Upper lobe of left lung (tissue), 6 donors: Measurements from ENCODE around the gene OR5D14. TPM values are rescaled to one million over a fixed set of nuclear protein-coding genes. Genes with fewer than 3 reads are reported as not detected.

Experiments
- ATAC-seq, 2 donors: fragments of 200-7000 bp; cut with Tn5 transposase; one replicate each; pipeline ENCODE4 v1.9.1; 2022; ENCODE audit warnings: mild to moderate bottlenecking in 2 of 2, moderate library complexity in 2 of 2; ENCODE audit not compliant: low FRiP score in 2 of 2
- DNase-seq, 2 donors: peaks; one replicate each; pipeline ENCODE4 v3.0.0-alpha.2; 2019 to 2020
- H3K27ac ChIP-seq, 4 donors: fragments of 200-600 bp; sonication (generic); one replicate each; pipeline ENCODE4 v1.5.1; 2016 to 2019
- H3K27me3 ChIP-seq, 4 donors: fragments of 200-600 bp; sonication (generic); one replicate each; pipeline ENCODE4 v1.5.1; 2017 to 2019
- H3K36me3 ChIP-seq, 4 donors: fragments of 200-600 bp; sonication (generic); one replicate each; pipeline ENCODE4 v1.5.1; 2016 to 2019
- H3K4me1 ChIP-seq, 4 donors: fragments of 200-600 bp; sonication (generic); one replicate each; pipeline ENCODE4 v1.5.1; 2018 to 2019
- H3K4me3 ChIP-seq, 4 donors: fragments of 200-600 bp; sonication (generic); one replicate each; pipeline ENCODE4 v1.5.1; 2017 to 2019; ENCODE audit warnings: mild to moderate bottlenecking in 2 of 4, moderate library complexity in 1 of 4
- H3K9me3 ChIP-seq, 4 donors: fragments of 200-600 bp; sonication (generic); one replicate each; pipeline ENCODE4 v1.5.1; 2018 to 2019
- EP300 ChIP-seq, 4 donors: sonication (generic); formaldehyde crosslinking; IDR thresholded peaks; one replicate each; pipeline ENCODE4 v1.5.1; 2017; ENCODE audit warnings: antibody characterized with exemption in 4 of 4, control low read depth in 2 of 4
- POLR2A ChIP-seq, 4 donors: fragments of 450-650 bp; IDR thresholded peaks; one replicate each; pipeline ENCODE4 v1.5.1; 2016 to 2017; ENCODE audit warnings: antibody characterized with exemption in 4 of 4, mild to moderate bottlenecking in 2 of 4
- POLR2AphosphoS5 ChIP-seq, 2 donors: sonication (generic); formaldehyde crosslinking; IDR thresholded peaks; one replicate each; pipeline ENCODE4 v1.5.1; 2017; ENCODE audit warnings: antibody characterized with exemption in 2 of 2
- WGBS, 2 donors: methylation state at CpG; one replicate each; pipeline ENCODE4 v1.1.5; 2017 to 2018; 5-methylcytosine and 5-hydroxymethylcytosine counted together
- total RNA-seq, 6 donors: library from RNA; depleted of rRNA in 4 of 6; stranded (reverse); fragments of >200 nt in 4 of 6; gene quantifications; one replicate each; pipeline versions ENCODE4 v1.1.0 to v1.2.1, GENCODE V29; 2016 to 2021
- TF ChIP-seq, protein P1 (sequence below), 6 experiments: fragments of 450-650 bp in 4 of 6; fragments of 200-600 bp in 2 of 6; sonication (generic) in 2 of 6; IDR thresholded peaks; one replicate each; pipeline ENCODE4 v1.5.1; 2016 to 2019; ENCODE audit warnings: antibody characterized with exemption in 6 of 6
- donor health status: DM: no; HTN: no; CAD: no; lungs with moderate emphysema.
- donor health status: DM: no; HTN: yes; CAD: no; lungs with severe emphysema.

The OR5D14 gene
- total RNA-seq, result not detected

GRCh38 chr11:55795256-55795655 lies at the start of gene OR5D14:
OR5D14 (plus strand) TSS chr11:55795556; CDS start chr11:55795556, 0 bp downstream.
- ATAC-seq (no peak), DNase-seq (no peak)
- H3K9me3 ChIP-seq, result no peaks in the 10 kb centered on the region
- H3K27me3 ChIP-seq, result no peaks in the 10 kb centered on the region
- TF ChIP-seq POLR2A (IDR thresholded peaks at IDR 0.05) (no peak), EP300 (IDR thresholded peaks at IDR 0.05) (no peak), POLR2AphosphoS5 (IDR thresholded peaks at IDR 0.05) (no peak)
- TF ChIP-seq, protein P1, sequence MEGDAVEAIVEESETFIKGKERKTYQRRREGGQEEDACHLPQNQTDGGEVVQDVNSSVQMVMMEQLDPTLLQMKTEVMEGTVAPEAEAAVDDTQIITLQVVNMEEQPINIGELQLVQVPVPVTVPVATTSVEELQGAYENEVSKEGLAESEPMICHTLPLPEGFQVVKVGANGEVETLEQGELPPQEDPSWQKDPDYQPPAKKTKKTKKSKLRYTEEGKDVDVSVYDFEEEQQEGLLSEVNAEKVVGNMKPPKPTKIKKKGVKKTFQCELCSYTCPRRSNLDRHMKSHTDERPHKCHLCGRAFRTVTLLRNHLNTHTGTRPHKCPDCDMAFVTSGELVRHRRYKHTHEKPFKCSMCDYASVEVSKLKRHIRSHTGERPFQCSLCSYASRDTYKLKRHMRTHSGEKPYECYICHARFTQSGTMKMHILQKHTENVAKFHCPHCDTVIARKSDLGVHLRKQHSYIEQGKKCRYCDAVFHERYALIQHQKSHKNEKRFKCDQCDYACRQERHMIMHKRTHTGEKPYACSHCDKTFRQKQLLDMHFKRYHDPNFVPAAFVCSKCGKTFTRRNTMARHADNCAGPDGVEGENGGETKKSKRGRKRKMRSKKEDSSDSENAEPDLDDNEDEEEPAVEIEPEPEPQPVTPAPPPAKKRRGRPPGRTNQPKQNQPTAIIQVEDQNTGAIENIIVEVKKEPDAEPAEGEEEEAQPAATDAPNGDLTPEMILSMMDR (IDR thresholded peaks at IDR 0.05), result no peak
- H3K36me3 ChIP-seq, result no peaks in the 10 kb centered on the region
- no peak within 1 kb of the TSS for H3K4me3 ChIP-seq
- H3K4me1 ChIP-seq, result no peaks in the 10 kb centered on the region
- H3K27ac ChIP-seq, result no peak within 1 kb of the TSS

- no peaks in the 10 kb centered on the region for H3K9me3 ChIP-seq
- H3K36me3 ChIP-seq, result no peaks in the 10 kb centered on the region
- no peak within 1 kb of the TSS for H3K27ac ChIP-seq
- no peaks in the 10 kb centered on the region for H3K27me3 ChIP-seq
- DNase-seq (no peak), ATAC-seq (no peak)
- H3K4me1 ChIP-seq, result no peaks in the 10 kb centered on the region
- H3K4me3 ChIP-seq, result no peak within 1 kb of the TSS
- no peak for TF ChIP-seq EP300 (IDR thresholded peaks at IDR 0.05)
- no peak for TF ChIP-seq POLR2A (IDR thresholded peaks at IDR 0.05)
- TF ChIP-seq, protein P1 (IDR thresholded peaks at IDR 0.05), result no peak
- TF ChIP-seq POLR2AphosphoS5 (IDR thresholded peaks at IDR 0.05), result no peak
These were observed 22.2 kb upstream of the OR5D14 start, which contains the start of gene OR5D13 for GRCh38 chr11:55773138-55773537. OR5D13 (plus strand) TSS chr11:55773438; CDS start chr11:55773438, 0 bp downstream.

- H3K4me3 ChIP-seq, result no peak overlapping the region
- no peaks in the 10 kb centered on the region for H3K27me3 ChIP-seq
- no peak for ATAC-seq
- H3K4me1 ChIP-seq, result no peaks in the 10 kb centered on the region
- H3K36me3 ChIP-seq, result no peaks in the 10 kb centered on the region
- WGBS, 2 donors, result 76 to 78% methylated on average over 1 of the region's 1 CpG
- no peak overlapping the region for H3K27ac ChIP-seq
- TF ChIP-seq POLR2AphosphoS5 (IDR thresholded peaks at IDR 0.05) (no peak), EP300 (IDR thresholded peaks at IDR 0.05) (no peak), POLR2A (IDR thresholded peaks at IDR 0.05) (no peak)
- TF ChIP-seq, protein P1 (IDR thresholded peaks at IDR 0.05), result no peak
- H3K9me3 ChIP-seq, result no peaks in the 10 kb centered on the region
- DNase-seq, result no peak
These were observed 3.8 kb upstream of the OR5D14 start for GRCh38 chr11:55791606-55792005.

- Histone ChIP-seq H3K27me3 (no peaks in the 10 kb centered on the region), H3K4me1 (no peaks in the 10 kb centered on the region), H3K4me3 (no peak overlapping the region), H3K9me3 (no peaks in the 10 kb centered on the region), H3K27ac (no peak overlapping the region), H3K36me3 (no peaks in the 10 kb centered on the region)
- no peak for DNase-seq
- no peak for TF ChIP-seq POLR2A (IDR thresholded peaks at IDR 0.05)
- 53 to 73% methylated on average over 2 of the region's 2 CpGs for WGBS, 2 donors
- no peak for ATAC-seq
These were observed 2.0 kb upstream of the OR5D14 start for GRCh38 chr11:55793321-55793720.

GRCh38 chr11:55806248-55806647 lies 10.9 kb downstream of the OR5D14 start:
- Histone ChIP-seq H3K27ac (no peak overlapping the region), H3K4me3 (no peak overlapping the region), H3K27me3 (no peaks in the 10 kb centered on the region), H3K4me1 (no peaks in the 10 kb centered on the region), H3K9me3 (peaks cover 0 to 18% (median 0%) of the 10 kb centered on the region in 4 donors), H3K36me3 (no peaks in the 10 kb centered on the region)
- WGBS, 2 donors, result 80 to 100% methylated on average over 1 of the region's 1 CpG
- DNase-seq (no peak), ATAC-seq (no peak)
- TF ChIP-seq POLR2AphosphoS5 (IDR thresholded peaks at IDR 0.05), result no peak
- no peak for TF ChIP-seq EP300 (IDR thresholded peaks at IDR 0.05)
- TF ChIP-seq, protein P1 (IDR thresholded peaks at IDR 0.05), result no peak
- TF ChIP-seq POLR2A (IDR thresholded peaks at IDR 0.05), result no peak
